Transverse colon (tissue), 4 donors: ENCODE data around the gene MSANTD2. TPM values are rescaled to one million over a fixed set of nuclear protein-coding genes. Genes with fewer than 3 reads are reported as not detected.

Experiments
- DNase-seq: peaks from one replicate; pipeline ENCODE4 v3.0.0-alpha.2; 2019
- H3K27ac ChIP-seq, 4 donors: fragments of 200-600 bp; sonication (generic); 2 replicates each; pipeline ENCODE4 v1.5.1; 2016 to 2018; ENCODE audit warnings: inconsistent platforms in 4 of 4
- H3K27me3 ChIP-seq: fragments of 200-600 bp; sonication (generic); 2 replicates; pipeline ENCODE4 v1.5.1; 2017; ENCODE audit warnings: inconsistent platforms
- H3K36me3 ChIP-seq, 4 donors: fragments of 200-600 bp; sonication (generic); 2 replicates each; pipeline ENCODE4 v1.5.1; 2017 to 2019; ENCODE audit warnings: inconsistent platforms in 4 of 4
- H3K4me1 ChIP-seq, 4 donors: fragments of 200-600 bp; sonication (generic); 2 replicates each; pipeline ENCODE4 v1.5.1; 2017 to 2020; ENCODE audit warnings: inconsistent platforms in 4 of 4
- H3K4me3 ChIP-seq, 4 donors: fragments of 200-600 bp; sonication (generic); 1 replicate in 1 of 4; 2 replicates in 3 of 4; pipeline versions ENCODE4 v1.5.1 to v1.6.1; 2017 to 2019; ENCODE audit warnings: inconsistent platforms in 4 of 4
- H3K9me3 ChIP-seq, 2 donors: fragments of 200-600 bp; sonication (generic); 2 replicates each; pipeline ENCODE4 v1.5.1; 2017 to 2019; ENCODE audit warnings: inconsistent platforms in 2 of 2
- EP300 ChIP-seq: sonication (generic); formaldehyde crosslinking; IDR thresholded peaks from one replicate; pipeline ENCODE4 v1.6.1; 2017; ENCODE audit warnings: antibody characterized with exemption, low read depth
- POLR2A ChIP-seq: fragments of 450-650 bp; IDR thresholded peaks from one replicate; pipeline ENCODE4 v1.6.1; 2016; ENCODE audit warnings: antibody characterized with exemption, mild to moderate bottlenecking, moderate library complexity
- POLR2AphosphoS5 ChIP-seq, 3 donors: sonication (generic); formaldehyde crosslinking; IDR thresholded peaks; one replicate each; pipeline ENCODE4 v1.6.1; 2016; ENCODE audit warnings: antibody characterized with exemption in 3 of 3
- WGBS, 2 donors: methylation state at CpG; one replicate each; pipeline ENCODE4 v1.1.5; 2018; ENCODE audit warnings: low coverage in 1 of 2; 5-methylcytosine and 5-hydroxymethylcytosine counted together
- in situ Hi-C, 4 donors: fragments of 200-750 bp; cut with MboI; loops; one replicate each; pipeline versions ENCODE4 v1.15.0 to v1.15.1; 2017; ENCODE audit warnings: low sequenced_read_pairs in 3 of 4, low pct_ligation_motif_present in 1 of 4, low pct_unique_long_range_greater_than_20kb in 1 of 4
- intact Hi-C: fragments of 100-400 bp; cut with DNase I; formaldehyde crosslinking; loops from one replicate; pipeline ENCODE4 v1.15.1; 2023; ENCODE audit warnings: low total_unique reads
- total RNA-seq, 4 donors: library from RNA; depleted of rRNA; stranded (reverse); fragments of >200 nt; gene quantifications; one replicate each; pipeline ENCODE4 v1.1.0, GENCODE V29; 2016
- TF ChIP-seq, protein P1 (sequence below), 5 experiments: fragments of 200-600 bp in 3 of 5; fragments of 450-650 bp in 2 of 5; sonication (generic) in 3 of 5; IDR thresholded peaks; 1 replicate in 2 of 5; 2 replicates in 3 of 5; pipeline ENCODE4 v1.5.1; 2016 to 2017; ENCODE audit warnings: antibody characterized with exemption in 5 of 5, inconsistent platforms in 3 of 5, mild to moderate bottlenecking in 2 of 5, moderate library complexity in 1 of 5

Gene MSANTD2
- total RNA-seq, 4 donors from 2014 or later, result 8.1 to 40.0 (median 15.1) TPM

DNA sequence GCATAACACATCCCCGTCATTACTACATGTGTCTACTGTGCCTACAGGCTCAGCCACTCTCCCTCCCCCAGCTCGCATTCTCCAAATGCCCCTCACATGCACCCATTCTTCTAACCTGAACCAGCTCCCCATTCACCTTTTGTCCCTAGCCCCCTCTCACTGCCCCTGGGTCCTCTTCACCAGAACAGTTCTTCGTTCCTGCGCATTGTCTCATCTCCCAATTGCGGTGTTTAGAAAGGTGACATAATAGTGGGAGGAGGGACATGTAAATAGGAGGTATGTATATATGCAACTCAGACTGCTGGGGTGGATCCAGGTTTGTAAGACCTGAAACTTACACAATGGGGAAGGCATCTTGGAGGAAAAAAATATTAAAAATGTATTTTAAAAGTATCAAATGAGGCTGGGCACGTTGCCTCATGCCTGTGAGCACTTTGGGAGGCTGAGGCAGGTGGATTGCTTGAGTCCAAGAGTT lies 43.4 kb downstream of the MSANTD2 start:
- H3K9me3 ChIP-seq, result no peaks in the 10 kb centered on the region
- TF ChIP-seq EP300 (no peak), POLR2A (no peak), POLR2AphosphoS5 (IDR thresholded peaks at IDR 0.05) (no peak)
- TF ChIP-seq, protein P1, sequence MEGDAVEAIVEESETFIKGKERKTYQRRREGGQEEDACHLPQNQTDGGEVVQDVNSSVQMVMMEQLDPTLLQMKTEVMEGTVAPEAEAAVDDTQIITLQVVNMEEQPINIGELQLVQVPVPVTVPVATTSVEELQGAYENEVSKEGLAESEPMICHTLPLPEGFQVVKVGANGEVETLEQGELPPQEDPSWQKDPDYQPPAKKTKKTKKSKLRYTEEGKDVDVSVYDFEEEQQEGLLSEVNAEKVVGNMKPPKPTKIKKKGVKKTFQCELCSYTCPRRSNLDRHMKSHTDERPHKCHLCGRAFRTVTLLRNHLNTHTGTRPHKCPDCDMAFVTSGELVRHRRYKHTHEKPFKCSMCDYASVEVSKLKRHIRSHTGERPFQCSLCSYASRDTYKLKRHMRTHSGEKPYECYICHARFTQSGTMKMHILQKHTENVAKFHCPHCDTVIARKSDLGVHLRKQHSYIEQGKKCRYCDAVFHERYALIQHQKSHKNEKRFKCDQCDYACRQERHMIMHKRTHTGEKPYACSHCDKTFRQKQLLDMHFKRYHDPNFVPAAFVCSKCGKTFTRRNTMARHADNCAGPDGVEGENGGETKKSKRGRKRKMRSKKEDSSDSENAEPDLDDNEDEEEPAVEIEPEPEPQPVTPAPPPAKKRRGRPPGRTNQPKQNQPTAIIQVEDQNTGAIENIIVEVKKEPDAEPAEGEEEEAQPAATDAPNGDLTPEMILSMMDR (IDR thresholded peaks at IDR 0.05), result no peak
- H3K36me3 ChIP-seq, result no peaks in the 10 kb centered on the region
- intact Hi-C loops, result no loop called here
- in situ Hi-C loops, result loop anchor here in 1 of 4 donors (25.0 kb wide), 1 partner anchor 94 kb away; the partner anchor contains the start of genes SIAE and SPA17
- peaks cover 64% of the 10 kb centered on the region for H3K27me3 ChIP-seq
- H3K27ac ChIP-seq, result no peak overlapping the region
- 48 to 68% methylated on average over 4 to 6 of the region's 6 CpGs for WGBS, 2 donors
- DNase-seq, result no peak
- H3K4me1 ChIP-seq, result peaks cover 10 to 47% (median 32%) of the 10 kb centered on the region in 4 donors
- no peak overlapping the region for H3K4me3 ChIP-seq

DNA sequence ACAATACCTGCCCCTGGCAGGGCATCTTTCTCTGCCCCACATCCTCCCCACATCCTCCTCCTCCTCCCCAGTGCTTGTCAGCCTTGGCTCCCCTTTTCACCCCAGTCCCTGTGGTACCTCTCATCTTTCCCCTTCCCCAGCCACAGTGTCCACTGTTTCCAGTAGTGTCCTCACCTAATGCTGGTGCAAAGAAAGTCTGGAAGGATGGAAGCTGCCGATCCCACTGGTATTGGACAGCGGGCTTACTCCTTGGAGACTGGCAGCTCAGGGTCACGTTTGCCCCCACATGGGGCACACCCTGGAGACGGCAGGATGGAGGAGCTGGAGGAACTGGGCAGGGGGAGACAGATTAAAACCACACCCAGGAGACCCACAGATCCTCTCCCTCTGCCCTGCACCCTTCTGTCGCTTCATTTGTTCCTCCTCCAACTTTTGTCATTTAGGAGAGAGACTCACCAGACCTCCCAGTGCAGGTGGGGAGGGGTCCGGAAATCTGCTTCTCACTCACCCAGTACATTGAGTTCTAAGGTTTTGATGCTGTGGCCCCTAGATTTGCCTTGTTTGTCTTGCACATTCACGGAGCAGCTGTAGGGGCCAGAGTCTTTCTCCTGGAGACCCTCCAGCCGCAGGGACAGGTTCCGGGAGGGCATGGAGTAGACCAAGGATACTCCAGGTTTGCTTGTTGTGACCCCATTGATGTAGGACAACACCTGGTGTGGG lies 44.0 kb downstream of the MSANTD2 start:
- Histone ChIP-seq H3K4me1 (peaks cover 10 to 47% (median 30%) of the 10 kb centered on the region in 4 donors), H3K27me3 (peaks cover 64% of the 10 kb centered on the region), H3K9me3 (no peaks in the 10 kb centered on the region), H3K27ac (no peak overlapping the region), H3K4me3 (no peak overlapping the region), H3K36me3 (no peaks in the 10 kb centered on the region)
- intact Hi-C loops, result no loop called here
- no peak for DNase-seq
- in situ Hi-C loops, result loop anchor here in 1 of 4 donors (25.0 kb wide), 1 partner anchor 94 kb away; the partner anchor contains the start of genes SIAE and SPA17
- 67% methylated on average over 9 of the region's 9 CpGs; no CpG with 5 or more reads in 1 of the 2 donors for WGBS, 2 donors
- TF ChIP-seq, protein P1 (IDR thresholded peaks at IDR 0.05), result no peak
- TF ChIP-seq EP300 (no peak), POLR2AphosphoS5 (IDR thresholded peaks at IDR 0.05) (no peak), POLR2A (no peak)

DNA sequence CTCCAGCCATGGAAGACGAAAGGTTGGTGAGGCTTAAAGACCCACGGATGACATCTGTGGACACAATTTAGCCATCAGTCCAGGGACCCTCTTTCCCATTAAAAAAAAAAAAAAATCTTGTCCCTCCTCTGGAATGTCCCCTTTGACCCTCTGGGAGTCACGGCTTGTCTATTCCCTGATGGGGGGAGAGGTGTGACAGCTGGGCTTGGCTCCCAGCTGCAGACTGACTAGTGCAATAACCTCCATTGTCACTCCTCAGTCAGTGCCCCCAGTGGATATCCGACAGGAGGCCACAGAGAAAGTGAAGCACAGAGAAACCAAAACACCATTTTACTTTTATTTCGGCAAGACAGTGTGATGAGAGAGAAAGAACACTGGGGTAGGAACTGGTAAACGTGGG lies 45.5 kb downstream of the MSANTD2 start:
- peaks cover 49% of the 10 kb centered on the region for H3K27me3 ChIP-seq
- no peak for TF ChIP-seq POLR2AphosphoS5 (IDR thresholded peaks at IDR 0.05)
- TF ChIP-seq, protein P1 (IDR thresholded peaks at IDR 0.05), result no peak
- TF ChIP-seq POLR2A, result no peak
- TF ChIP-seq EP300, result no peak
- H3K4me3 ChIP-seq, result no peak overlapping the region
- no peaks in the 10 kb centered on the region for H3K9me3 ChIP-seq
- in situ Hi-C loops, result loop anchor here in 1 of 4 donors (25.0 kb wide), 1 partner anchor 92 kb away; the partner anchor contains the start of genes SIAE and SPA17
- no peak overlapping the region for H3K27ac ChIP-seq
- DNase-seq, result no peak
- no peaks in the 10 kb centered on the region for H3K36me3 ChIP-seq
- H3K4me1 ChIP-seq, result peaks cover 10 to 53% (median 31%) of the 10 kb centered on the region in 4 donors
- intact Hi-C loops, result no loop called here
- 71 to 82% methylated on average over 4 to 6 of the region's 6 CpGs for WGBS, 2 donors

DNA sequence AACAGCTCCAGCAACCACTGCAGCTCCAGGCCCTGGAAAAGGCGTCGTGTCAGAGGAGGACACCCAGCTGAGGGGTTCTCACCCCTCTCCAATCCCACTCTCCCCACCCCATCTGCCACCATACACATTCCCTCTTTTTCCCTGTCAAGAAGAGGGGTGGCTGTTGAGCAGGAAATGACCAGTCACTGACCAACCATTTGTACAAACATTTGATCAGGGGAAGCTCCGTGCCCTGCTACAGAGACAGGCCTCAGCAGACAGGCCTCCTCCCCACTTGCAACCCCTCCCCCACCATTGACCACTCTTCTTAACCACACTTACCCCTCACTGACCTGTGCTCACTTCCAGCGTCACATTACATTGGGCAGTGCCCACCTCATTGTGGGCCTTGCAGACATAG lies 45.9 kb downstream of the MSANTD2 start:
- 76% methylated on average over 4 of the region's 4 CpGs; no CpG with 5 or more reads in 1 of the 2 donors for WGBS, 2 donors
- Histone ChIP-seq H3K27me3 (peaks cover 45% of the 10 kb centered on the region), H3K9me3 (no peaks in the 10 kb centered on the region), H3K4me1 (peaks cover 11 to 53% (median 30%) of the 10 kb centered on the region in 4 donors), H3K4me3 (no peak overlapping the region), H3K36me3 (no peaks in the 10 kb centered on the region), H3K27ac (no peak overlapping the region)
- in situ Hi-C loops, result loop anchor here in 1 of 4 donors (25.0 kb wide), 1 partner anchor 92 kb away; the partner anchor contains the start of genes SIAE and SPA17
- intact Hi-C loops, result no loop called here
- no peak for DNase-seq
- TF ChIP-seq POLR2AphosphoS5 (IDR thresholded peaks at IDR 0.05), result no peak
- TF ChIP-seq EP300, result no peak
- TF ChIP-seq, protein P1 (IDR thresholded peaks at IDR 0.05), result no peak
- TF ChIP-seq POLR2A, result no peak
